Epidermal melanocyte (primary cell): ENCODE results near the gene DRC7.

Source experiments
- DNase-seq: peaks from one replicate; pipeline ENCODE4 v3.0.0; 2011; ENCODE audit warnings: low spot score; ENCODE audit not compliant: insufficient read length

Gene DRC7

DNA sequence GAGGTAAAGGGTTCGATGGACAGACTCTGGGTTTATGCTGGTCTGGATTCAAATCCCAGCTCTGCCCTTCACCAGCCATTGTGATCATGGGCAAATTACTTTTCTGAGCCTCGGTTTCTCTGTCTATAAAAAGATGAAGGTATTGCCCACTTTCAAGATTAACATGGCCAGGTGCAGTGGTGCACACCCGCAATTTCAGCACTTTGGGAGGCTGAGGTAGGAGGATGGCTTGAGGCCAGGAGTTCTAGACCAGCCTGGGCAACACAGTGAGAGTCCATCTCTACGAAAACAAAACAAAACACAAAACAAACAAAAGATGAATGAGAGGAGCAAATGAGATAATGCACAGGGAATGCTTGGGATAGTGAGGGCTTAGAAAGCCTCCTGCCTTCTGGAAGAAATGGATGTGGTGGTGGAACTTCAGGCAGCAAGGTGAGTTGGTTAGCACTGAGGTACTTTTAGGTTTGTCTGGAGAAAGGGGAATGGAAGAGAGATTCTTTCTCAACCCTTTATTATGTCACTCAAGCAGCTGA is 18.0 kb upstream of the DRC7 start:
- no peak for DNase-seq

GRCh38 chr16:57677622-57678369 is 16.8 kb upstream of the DRC7 start:
- DNase-seq = no peak

DNA sequence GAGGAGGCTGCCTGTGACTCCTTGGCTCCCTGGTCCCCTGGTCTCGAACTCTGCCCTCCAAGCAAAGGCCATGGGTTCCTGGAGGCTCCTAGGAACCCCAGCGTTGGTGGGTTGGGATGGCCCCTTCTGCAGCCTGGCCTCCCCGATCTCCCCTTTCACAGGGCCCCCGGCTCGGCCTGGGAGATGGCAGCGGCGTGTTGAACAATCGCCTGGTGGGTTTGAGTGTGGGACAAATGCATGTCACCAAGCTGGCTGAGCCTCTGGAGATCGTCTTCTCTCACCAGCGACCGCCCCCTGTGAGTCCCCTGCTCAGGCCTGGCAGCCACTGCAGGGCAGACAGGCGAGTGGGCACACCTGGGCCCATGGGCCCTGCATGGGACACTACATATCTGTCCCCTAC is 15.6 kb upstream of the DRC7 start:
- no peak for DNase-seq

- DNase-seq = no peak
These were observed 14.7 kb upstream of the DRC7 start for GRCh38 chr16:57679767-57680482.

DNA sequence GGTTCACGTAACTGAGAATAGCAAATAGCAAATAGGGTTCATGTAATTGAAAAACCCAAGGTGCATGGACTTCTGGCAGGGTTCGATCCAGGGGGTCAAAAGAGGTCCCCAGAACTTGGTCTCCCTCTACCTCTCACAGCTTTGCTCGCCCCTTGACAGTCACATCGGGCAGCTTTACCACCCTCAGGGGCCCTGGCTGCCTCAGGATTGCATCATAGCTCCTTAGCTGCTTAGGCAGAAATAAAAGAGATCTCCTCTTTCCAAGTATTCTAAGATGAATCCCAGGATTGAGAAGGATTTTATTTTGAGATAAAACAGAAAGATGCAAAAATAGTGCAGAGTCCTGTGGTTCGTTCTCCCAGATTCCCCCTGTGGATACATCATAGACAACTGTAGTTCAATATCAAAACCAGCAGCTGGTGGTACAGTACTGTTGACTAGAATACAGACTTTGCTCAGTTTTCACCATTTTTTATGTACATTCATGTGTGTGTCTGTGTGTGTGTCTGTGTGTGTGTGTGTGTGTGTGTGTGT is 13.7 kb upstream of the DRC7 start:
- no peak for DNase-seq

DNA sequence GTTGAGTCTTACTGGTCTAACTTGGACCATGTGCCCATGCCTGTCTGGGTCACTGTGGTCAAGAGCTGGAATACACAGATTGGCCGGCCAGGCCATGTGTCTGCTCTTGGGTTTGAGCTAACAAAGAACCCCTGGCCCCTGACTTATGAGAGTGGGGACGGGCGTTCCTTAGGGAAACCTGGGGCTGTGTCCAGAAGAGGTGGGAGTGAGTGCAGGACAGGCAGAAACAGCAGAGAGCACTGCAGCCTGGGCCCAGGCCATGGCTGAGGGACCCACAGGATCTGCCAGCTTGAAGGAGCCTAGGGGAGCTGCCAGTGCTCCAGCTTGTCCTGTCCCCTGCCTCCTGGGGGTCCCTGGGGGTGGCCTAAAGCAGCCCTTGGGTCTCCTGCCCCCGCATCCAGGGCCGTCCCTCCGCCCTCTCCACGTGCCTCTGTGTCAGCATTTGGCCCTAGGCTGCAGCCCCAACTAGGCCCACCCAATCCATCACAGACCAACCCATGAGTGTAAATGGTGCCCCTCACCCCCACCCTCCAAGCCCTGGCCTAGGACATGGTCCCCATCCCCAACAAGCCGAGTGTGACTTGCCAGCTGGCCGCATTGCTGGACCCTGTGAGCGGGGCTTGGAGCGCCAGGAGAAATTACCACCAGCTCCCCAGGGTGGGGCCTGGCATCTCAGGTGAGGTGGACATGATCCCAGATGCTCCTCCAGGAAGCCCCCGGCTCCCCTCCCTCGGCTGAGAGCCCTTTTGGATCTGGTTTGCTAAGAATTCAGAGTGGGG is 12.5 kb upstream of the DRC7 start:
- DNase-seq = no peak

DNA sequence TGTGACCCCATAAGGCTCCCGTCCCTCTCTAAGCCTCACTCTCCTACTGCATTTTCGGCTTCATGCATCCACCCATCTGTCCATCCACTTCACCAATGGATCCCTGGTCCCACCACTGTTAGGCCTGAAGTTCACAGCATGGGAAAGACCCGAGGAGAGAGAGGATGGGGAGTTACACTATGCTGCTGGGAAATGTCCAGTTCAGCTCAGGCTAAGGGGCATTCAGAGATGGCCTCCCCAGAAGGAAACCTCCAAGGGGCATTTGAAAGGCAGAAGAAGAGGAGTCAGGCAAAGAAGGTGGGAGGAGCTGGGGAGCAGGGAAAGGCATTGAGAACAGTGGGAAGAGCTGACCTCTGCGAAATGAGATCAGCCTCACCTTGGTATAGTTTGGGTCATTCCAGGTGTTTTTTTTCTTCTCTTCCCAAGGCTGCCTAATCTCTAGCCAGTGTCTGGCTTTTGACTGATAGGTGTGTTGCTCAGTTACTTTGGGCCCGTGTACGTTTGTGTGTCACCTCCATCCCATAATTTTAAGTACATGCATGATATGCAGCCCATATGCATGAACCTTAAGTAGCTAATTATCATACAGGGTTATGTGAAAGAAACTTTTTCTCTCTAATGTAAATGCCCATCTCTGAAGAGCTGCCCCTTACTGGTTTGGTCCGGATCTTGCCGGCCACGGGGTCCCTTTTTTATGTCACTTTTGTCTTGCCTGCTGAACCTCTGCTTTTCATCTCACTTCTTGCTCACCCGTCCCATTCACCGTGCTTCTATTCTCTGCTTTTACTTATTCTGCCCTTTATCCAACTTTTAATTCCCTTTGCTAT is 11.6 kb upstream of the DRC7 start:
- no peak for DNase-seq

DNA sequence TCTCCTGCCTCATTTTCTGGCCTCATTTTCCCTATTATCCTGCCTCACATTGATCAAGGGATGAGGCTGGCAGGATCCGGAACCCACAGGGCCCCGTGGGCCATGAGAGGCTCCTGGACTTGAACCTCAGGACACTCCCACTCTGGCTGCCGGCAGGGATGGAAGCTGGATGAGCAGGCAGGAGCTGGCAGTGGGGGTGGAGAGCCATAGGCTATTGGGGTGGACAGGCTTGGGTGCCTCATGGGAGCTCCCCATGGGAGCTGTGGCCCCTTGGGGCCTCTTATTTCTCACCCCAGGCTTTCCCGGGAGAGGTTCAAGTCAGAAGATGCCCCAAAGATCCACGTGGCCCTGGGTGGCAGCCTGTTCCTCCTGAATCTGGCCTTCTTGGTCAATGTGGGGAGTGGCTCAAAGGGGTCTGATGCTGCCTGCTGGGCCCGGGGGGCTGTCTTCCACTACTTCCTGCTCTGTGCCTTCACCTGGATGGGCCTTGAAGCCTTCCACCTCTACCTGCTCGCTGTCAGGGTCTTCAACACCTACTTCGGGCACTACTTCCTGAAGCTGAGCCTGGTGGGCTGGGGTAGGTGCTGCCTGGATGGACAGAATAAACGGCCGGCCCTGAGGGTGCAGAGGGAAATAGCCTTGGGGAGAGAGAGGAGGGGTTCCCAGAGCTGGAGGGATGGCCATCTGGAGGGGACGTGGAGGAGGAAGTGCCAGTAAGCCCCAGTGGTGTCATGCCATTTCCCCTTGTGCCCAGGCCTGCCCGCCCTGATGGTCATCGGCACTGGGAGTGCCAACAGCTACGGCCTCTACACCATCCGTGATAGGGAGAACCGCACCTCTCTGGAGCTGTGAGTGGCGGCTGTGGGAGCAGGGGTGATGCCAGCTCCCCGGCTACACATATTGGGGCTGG is 10.7 kb upstream of the DRC7 start:
- DNase-seq = no peak

DNA sequence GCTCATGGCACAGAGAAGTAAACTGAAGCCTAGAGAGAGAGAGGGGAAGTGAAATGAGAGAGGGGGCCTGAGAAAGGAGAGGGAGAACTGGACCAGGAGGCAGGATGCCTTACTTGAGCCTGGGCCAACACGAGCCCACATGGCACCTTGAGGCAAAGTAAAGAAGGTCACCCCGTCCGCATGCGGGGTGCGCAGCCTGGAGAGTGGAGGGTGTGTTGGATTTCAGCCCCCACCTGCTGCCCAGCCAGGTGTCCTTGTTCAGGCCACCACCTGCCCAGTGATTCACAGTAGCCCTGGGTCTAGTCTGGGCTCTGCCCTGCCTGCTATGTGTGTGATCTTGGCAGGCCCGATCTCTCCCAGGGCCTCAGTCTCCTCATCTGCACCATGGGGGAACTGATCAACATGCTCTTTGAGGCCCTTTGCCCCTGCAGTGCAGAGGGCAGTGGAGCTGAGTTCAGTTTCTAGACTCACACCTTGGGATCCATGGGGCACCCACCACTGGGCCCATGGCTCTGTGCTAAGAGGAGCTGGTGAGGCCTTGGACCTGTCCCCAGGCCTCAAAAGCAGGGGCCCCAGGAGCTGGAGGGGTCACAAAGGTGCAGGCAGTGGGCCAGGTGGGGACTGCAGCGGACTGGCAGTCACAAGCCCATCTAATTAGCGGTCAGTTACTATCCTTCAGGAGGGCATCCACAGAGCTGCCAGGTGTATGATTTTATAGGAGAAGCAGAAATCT is 9.8 kb upstream of the DRC7 start:
- DNase-seq = no peak

DNA sequence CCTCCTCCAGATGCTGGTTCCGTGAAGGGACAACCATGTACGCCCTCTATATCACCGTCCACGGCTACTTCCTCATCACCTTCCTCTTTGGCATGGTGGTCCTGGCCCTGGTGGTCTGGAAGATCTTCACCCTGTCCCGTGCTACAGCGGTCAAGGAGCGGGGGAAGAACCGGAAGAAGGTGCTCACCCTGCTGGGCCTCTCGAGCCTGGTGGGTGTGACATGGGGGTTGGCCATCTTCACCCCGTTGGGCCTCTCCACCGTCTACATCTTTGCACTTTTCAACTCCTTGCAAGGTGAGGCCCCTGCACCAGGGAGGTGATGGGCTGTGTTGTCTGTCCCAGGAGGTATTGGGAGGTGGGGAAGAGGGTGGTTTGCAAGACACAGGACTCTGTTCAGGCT is 9.0 kb upstream of the DRC7 start:
- no peak for DNase-seq

DNA sequence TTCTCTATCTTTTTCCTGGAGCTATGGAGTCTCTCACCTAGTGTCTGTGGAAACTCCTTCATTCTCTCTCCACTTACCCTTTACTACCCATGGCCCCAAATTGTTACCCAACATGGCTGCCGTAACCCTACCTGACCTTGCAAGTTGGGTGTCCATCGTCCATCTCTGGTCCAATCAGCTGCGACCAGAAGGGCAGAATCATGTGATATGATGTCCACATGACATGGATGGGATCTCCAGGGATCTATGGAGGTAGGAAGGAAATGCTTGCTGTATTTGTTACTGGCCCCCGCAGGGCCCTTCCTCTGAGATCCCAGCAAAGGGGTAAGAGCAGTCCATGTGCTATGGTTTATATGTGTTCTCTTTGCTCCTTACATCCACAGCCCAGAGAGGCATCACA is 8.0 kb upstream of the DRC7 start:
- DNase-seq = no peak

GRCh38 chr16:57687363-57687929 is 7.2 kb upstream of the DRC7 start:
- no peak for DNase-seq

DNA sequence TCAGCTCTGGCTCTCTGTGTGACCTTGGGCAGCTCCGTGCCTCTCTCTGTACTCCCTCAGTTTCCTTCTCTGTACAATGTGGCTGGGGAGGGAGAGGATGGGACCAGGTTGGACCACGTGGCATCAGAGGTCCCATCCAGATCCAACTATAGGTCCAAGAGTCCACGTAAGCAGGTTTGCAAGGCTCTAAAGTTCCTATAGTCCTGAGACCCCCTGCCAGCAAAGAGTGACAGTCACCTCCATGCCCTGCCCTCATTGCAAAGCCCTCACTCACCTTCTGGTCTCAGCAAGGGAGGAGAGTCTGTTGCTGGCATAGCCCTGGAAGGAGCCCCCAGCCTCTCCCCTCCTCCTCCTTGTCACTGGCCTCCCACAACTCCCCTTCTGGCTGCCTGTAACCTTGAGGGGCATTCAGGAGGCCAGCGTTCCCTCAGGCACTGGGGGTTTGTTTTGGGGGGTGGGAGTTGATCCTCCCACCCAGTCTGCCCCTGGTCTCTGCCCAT is 6.1 kb upstream of the DRC7 start:
- no peak for DNase-seq

GRCh38 chr16:57688987-57689761 is 5.4 kb upstream of the DRC7 start:
- no peak for DNase-seq

DNA sequence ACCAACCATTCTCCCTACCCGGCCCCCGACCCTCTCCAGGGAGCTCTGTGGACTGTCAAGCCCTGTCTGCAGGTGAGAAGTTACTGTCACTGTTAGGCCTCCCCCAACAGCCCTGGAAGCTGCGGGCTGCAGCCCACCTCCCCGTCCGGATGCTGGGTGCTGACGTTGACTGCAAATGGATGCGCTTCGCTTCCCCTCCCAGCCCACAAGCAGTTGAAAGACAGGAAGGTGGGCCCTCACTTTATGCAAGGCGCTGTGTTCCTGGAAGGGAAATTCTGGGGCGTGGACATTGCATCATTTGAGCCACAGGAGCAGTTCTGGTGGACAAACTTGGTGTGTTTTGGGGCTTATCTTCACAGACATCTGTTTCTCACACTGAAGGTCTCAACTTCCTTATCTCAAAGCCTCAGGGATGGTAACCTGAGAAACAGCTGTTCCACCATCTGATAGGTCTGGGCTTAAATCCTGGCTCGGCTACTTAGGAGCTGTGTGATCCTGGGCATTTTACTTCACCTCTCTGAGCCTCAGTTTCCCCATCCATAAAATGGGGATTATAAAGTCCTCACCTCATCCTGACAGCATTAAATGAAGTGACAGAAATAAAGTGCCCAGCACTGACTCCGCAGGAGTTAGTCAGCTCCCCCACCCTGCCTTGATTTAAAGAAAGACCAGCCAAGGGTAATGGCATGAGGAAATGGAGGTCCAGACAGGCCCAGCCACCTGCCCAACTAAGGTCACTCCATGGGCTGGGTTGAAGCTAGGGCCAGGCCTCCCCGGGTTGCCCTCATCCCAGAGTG is 4.6 kb upstream of the DRC7 start:
- DNase-seq = no peak

DNA sequence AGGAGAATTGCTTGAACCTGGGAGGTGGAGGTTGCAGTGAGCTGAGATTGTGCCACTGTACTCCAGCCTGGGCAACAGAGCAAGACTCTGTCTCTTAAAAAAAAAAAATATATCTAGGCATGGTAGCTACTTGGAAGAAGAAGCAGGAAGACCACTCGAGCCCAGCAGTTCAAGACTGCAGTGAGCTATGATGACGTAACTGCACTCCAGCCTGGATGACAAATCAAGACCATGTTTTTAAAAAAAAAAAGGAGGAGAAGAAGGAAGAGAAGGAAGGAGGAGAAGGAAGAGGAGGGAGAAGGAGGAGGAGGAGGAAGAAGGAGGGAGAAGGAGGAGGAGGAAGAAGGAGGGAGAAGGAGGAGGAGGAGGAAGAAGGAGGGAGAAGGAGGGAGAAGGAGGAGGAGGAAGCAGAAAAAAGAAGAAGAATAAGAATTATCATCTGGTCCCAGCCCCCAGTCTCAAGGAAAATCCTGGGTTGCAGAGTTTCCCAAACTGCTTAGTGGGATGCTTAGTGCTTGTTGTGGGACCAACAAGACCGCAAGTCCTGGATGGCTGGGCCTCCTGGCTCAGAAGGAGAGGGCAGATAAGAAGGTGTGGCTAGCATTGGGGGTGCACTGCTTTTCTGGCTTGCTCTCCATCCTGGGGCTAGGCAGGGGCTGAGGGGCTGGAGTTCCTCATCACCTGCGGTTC is 3.7 kb upstream of the DRC7 start:
- DNase-seq = no peak
